ENCODE data around the gene SYTL4. TPM values are rescaled to one million over a fixed set of nuclear protein-coding genes. Genes with fewer than 3 reads are reported as not detected.

SYTL4 gene
- polyA plus RNA-seq, 3 donors: 3.5 to 17.9 (median 8.0) TPM

- H3K27ac ChIP-seq (ENCODE audit: low read depth, low read length): no peak overlapping the region
Measured at GRCh38 chrX:100698551-100698950, 33.4 kb downstream of the SYTL4 start.

- 67 to 89% (median 73%) methylated on average over 3 of the region's 3 CpGs for WGBS, 3 donors
- H3K27ac ChIP-seq (ENCODE audit: low read depth, low read length): no peak overlapping the region
Measured at GRCh38 chrX:100696699-100697351, 35.1 kb downstream of the SYTL4 start.

GRCh38 chrX:100695991-100696390 lies 35.9 kb downstream of the SYTL4 start:
- 66 to 81% (median 72%) methylated on average over 4 of the region's 4 CpGs for WGBS, 3 donors
- H3K27ac ChIP-seq (ENCODE audit: low read depth, low read length): no peak overlapping the region

- 57 to 85% (median 78%) methylated on average over 2 of the region's 2 CpGs for WGBS, 3 donors
- no peak overlapping the region for H3K27ac ChIP-seq (ENCODE audit: low read depth, low read length)
Measured at GRCh38 chrX:100695302-100695701, 36.6 kb downstream of the SYTL4 start.

- 21 to 73% (median 51%) methylated on average over 2 of the region's 2 CpGs for WGBS, 3 donors
Measured at GRCh38 chrX:100687546-100687945, 44.4 kb downstream of the SYTL4 start.

GRCh38 chrX:100687128-100687527 lies 44.8 kb downstream of the SYTL4 start:
- no peak overlapping the region for H3K27ac ChIP-seq (ENCODE audit: low read depth, low read length)
- WGBS, 3 donors: 33 to 86% (median 58%) methylated on average over 6 of the region's 6 CpGs

More at GRCh38 chrX:100687546-100687945, 44.4 kb downstream of the SYTL4 start:
- H3K27ac ChIP-seq (ENCODE audit: low read depth, low read length): no peak overlapping the region

- H3K27ac ChIP-seq (ENCODE audit: low read depth, low read length): no peak overlapping the region
- 8 to 27% (median 20%) methylated on average over 1 of the region's 1 CpG for WGBS, 3 donors
Measured at GRCh38 chrX:100685997-100686305, 46.0 kb downstream of the SYTL4 start.

- no peak overlapping the region for H3K27ac ChIP-seq (ENCODE audit: low read depth, low read length)
Measured at GRCh38 chrX:100685284-100685996, 46.5 kb downstream of the SYTL4 start.

GRCh38 chrX:100682939-100683338 lies 49.0 kb downstream of the SYTL4 start:
- no peak overlapping the region for H3K27ac ChIP-seq (ENCODE audit: low read depth, low read length)
- WGBS, 3 donors: 86 to 92% (median 91%) methylated on average over 8 of the region's 8 CpGs

More at GRCh38 chrX:100685284-100685996, 46.5 kb downstream of the SYTL4 start:
- WGBS, 3 donors: 28 to 53% (median 44%) methylated on average over 5 of the region's 5 CpGs

- no peak overlapping the region for H3K27ac ChIP-seq (ENCODE audit: low read depth, low read length)
- WGBS, 3 donors: 73 to 87% (median 86%) methylated on average over 3 of the region's 3 CpGs
Measured at GRCh38 chrX:100681599-100681998, 50.3 kb downstream of the SYTL4 start.

- 39 to 70% (median 44%) methylated on average over 2 of the region's 2 CpGs for WGBS, 3 donors
- no peak overlapping the region for H3K27ac ChIP-seq (ENCODE audit: low read depth, low read length)
Measured at GRCh38 chrX:100680756-100681155, 51.2 kb downstream of the SYTL4 start.

- no peak overlapping the region for H3K27ac ChIP-seq (ENCODE audit: low read depth, low read length)
- 53 to 84% (median 60%) methylated on average over 5 of the region's 5 CpGs for WGBS, 3 donors
Measured at GRCh38 chrX:100677611-100678181, 54.2 kb downstream of the SYTL4 start.

GRCh38 chrX:100674705-100675104 lies 57.2 kb downstream of the SYTL4 start:
- no peak overlapping the region for H3K27ac ChIP-seq (ENCODE audit: low read depth, low read length)
- WGBS, 3 donors: 52 to 77% (median 60%) methylated on average over 2 of the region's 2 CpGs

- no peak overlapping the region for H3K27ac ChIP-seq (ENCODE audit: low read depth, low read length)
- WGBS, 3 donors: 46 to 64% (median 61%) methylated on average over 3 of the region's 3 CpGs
Measured at GRCh38 chrX:100673397-100673953, 58.4 kb downstream of the SYTL4 start.

GRCh38 chrX:100672966-100673365 lies 59.0 kb downstream of the SYTL4 start:
- 61 to 83% (median 83%) methylated on average over 3 of the region's 3 CpGs for WGBS, 3 donors
- H3K27ac ChIP-seq (ENCODE audit: low read depth, low read length): no peak overlapping the region

GRCh38 chrX:100663642-100664041 lies 68.3 kb downstream of the SYTL4 start:
- 54 to 62% (median 57%) methylated on average over 2 of the region's 2 CpGs for WGBS, 3 donors

GRCh38 chrX:100662796-100663195 lies 69.1 kb downstream of the SYTL4 start:
- 73 to 90% (median 84%) methylated on average over 4 of the region's 4 CpGs for WGBS, 3 donors
- no peak overlapping the region for H3K27ac ChIP-seq (ENCODE audit: low read depth, low read length)

More at GRCh38 chrX:100663642-100664041, 68.3 kb downstream of the SYTL4 start:
- no peak overlapping the region for H3K27ac ChIP-seq (ENCODE audit: low read depth, low read length)

- no peak overlapping the region for H3K27ac ChIP-seq (ENCODE audit: low read depth, low read length)
- 82 to 94% (median 88%) methylated on average over 13 of the region's 13 CpGs for WGBS, 3 donors
Measured at GRCh38 chrX:100662170-100662569, 69.8 kb downstream of the SYTL4 start.

- WGBS, 3 donors: 74 to 79% (median 77%) methylated on average over 4 of the region's 4 CpGs
- no peak overlapping the region for H3K27ac ChIP-seq (ENCODE audit: low read depth, low read length)
Measured at GRCh38 chrX:100659431-100660137, 72.3 kb downstream of the SYTL4 start.
